A549 (cell line): Measurements from ENCODE around the gene CHID1.

Source experiments
- SMC3 ChIP-seq: fragments of >200 bp; sonication (Bioruptor Twin); formaldehyde crosslinking; IDR thresholded peaks from 3 replicates; pipeline ENCODE4 v1.6.1; 2018; ENCODE audit warnings: inconsistent platforms
- TF ChIP-seq, protein P1 (sequence below): fragments of >200 bp; sonication (Bioruptor Twin); formaldehyde crosslinking; IDR thresholded peaks from 3 replicates; pipeline ENCODE4 v1.5.1; 2016

GRCh38 chr11:910044-910588, 494 bp downstream of the CHID1 start:
- TF ChIP-seq, protein P1, sequence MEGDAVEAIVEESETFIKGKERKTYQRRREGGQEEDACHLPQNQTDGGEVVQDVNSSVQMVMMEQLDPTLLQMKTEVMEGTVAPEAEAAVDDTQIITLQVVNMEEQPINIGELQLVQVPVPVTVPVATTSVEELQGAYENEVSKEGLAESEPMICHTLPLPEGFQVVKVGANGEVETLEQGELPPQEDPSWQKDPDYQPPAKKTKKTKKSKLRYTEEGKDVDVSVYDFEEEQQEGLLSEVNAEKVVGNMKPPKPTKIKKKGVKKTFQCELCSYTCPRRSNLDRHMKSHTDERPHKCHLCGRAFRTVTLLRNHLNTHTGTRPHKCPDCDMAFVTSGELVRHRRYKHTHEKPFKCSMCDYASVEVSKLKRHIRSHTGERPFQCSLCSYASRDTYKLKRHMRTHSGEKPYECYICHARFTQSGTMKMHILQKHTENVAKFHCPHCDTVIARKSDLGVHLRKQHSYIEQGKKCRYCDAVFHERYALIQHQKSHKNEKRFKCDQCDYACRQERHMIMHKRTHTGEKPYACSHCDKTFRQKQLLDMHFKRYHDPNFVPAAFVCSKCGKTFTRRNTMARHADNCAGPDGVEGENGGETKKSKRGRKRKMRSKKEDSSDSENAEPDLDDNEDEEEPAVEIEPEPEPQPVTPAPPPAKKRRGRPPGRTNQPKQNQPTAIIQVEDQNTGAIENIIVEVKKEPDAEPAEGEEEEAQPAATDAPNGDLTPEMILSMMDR = no peak
- TF ChIP-seq SMC3 = no peak
